K562 (cell line): ENCODE data around the gene ITPR1. TPM values are rescaled to one million over a fixed set of nuclear protein-coding genes. Genes with fewer than 3 reads are reported as not detected.

Source experiments
- BACH1 ChIP-seq: fragments of 200-800 bp; sonication (Bioruptor generic); IDR thresholded peaks from 2 replicates; pipeline ENCODE4 v1.6.1; 2016; ENCODE audit warnings: missing genetic modification characterization, missing compliant biosample characterization
- BCL6 ChIP-seq: fragments of 250-450 bp; sonication (Bioruptor Pico); IDR thresholded peaks from 2 replicates; pipeline ENCODE4 v1.4.0; 2020
- CBFA2T2 ChIP-seq: fragments of 450-650 bp; conservative IDR thresholded peaks from 2 replicates; pipeline ENCODE4 v1.6.1; 2017; ENCODE audit warnings: mild to moderate bottlenecking
- CBX1 ChIP-seq: sonication (generic); IDR thresholded peaks from 2 replicates; pipeline ENCODE4 v1.6.1; 2016; ENCODE audit warnings: antibody characterized with exemption, low read depth, mild to moderate bottlenecking
- DACH1 ChIP-seq: fragments of 450-650 bp; IDR thresholded peaks from 2 replicates; pipeline ENCODE4 v1.6.1; 2018; ENCODE audit not compliant: partially characterized antibody
- EZH2 ChIP-seq: IDR thresholded peaks from 2 replicates; pipeline ENCODE4 v1.6.1; 2012; ENCODE audit warnings: low read depth, mild to moderate bottlenecking, inconsistent platforms, low read length, borderline replicate concordance
- GATAD2B ChIP-seq: fragments of 450-650 bp; IDR thresholded peaks from 2 replicates; pipeline ENCODE4 v1.6.1; 2017; ENCODE audit warnings: mild to moderate bottlenecking, borderline replicate concordance
- GTF2F1 ChIP-seq: IDR thresholded peaks from 2 replicates; pipeline ENCODE4 v1.6.1; 2011; ENCODE audit warnings: low read depth, low read length, improper control_type of control experiment
- HMGN3 ChIP-seq: IDR thresholded peaks from 2 replicates; pipeline ENCODE4 v1.6.1; 2011; ENCODE audit warnings: borderline replicate concordance, low read depth, mild to moderate bottlenecking, mixed read lengths, low read length; ENCODE audit not compliant: insufficient read length; ENCODE audit errors: extremely low read depth
- HNRNPLL ChIP-seq: fragments of 200-400 bp; formaldehyde crosslinking; IDR thresholded peaks from 2 replicates; pipeline ENCODE4 v1.6.1; 2017; ENCODE audit warnings: low read length, low read depth, mild to moderate bottlenecking; ENCODE audit not compliant: poor library complexity, severe bottlenecking
- MCM7 ChIP-seq, 2 experiments: fragments of 450-650 bp; IDR thresholded peaks; 2 replicates each; pipeline ENCODE4 v1.6.1; 2016 to 2018
- NCOA2 ChIP-seq, 2 experiments: fragments of 450-650 bp; IDR thresholded peaks; 2 replicates each; pipeline ENCODE4 v1.6.1; 2018; ENCODE audit warnings: mild to moderate bottlenecking in 2 of 2, moderate library complexity in 1 of 2; ENCODE audit not compliant: partially characterized antibody in 2 of 2
- NR3C1 ChIP-seq: sonication (generic); formaldehyde crosslinking; IDR thresholded peaks from 2 replicates; pipeline ENCODE4 v1.8.1; 2022; ENCODE audit warnings: missing genetic modification reagents
- SMAD4 ChIP-seq: fragments of 250-450 bp; sonication (Bioruptor Pico); conservative IDR thresholded peaks from 2 replicates; pipeline ENCODE4 v1.8.0; 2021; ENCODE audit warnings: inconsistent platforms, mild to moderate bottlenecking, moderate library complexity
- SMARCA5 ChIP-seq: fragments of 450-650 bp; IDR thresholded peaks from 2 replicates; pipeline ENCODE4 v1.6.1; 2016
- SUPT5H ChIP-seq: fragments of 450-650 bp; IDR thresholded peaks from 2 replicates; pipeline ENCODE4 v1.6.1; 2016
- ZNF12 ChIP-seq: sonication (generic); formaldehyde crosslinking; IDR thresholded peaks from 2 replicates; pipeline ENCODE4 v1.4.0; 2020; ENCODE audit warnings: mild to moderate bottlenecking, missing genetic modification reagents
- ZNF124 ChIP-seq: sonication (generic); formaldehyde crosslinking; IDR thresholded peaks from 2 replicates; pipeline ENCODE4 v1.8.1; 2022; ENCODE audit warnings: missing genetic modification reagents
- ZNF134 ChIP-seq: fragments of 250-450 bp; sonication (Bioruptor Pico); conservative IDR thresholded peaks from 2 replicates; pipeline ENCODE4 v1.4.0; 2020
- ZNF79 ChIP-seq: fragments of 250-450 bp; sonication (Bioruptor Pico); IDR thresholded peaks from 2 replicates; pipeline ENCODE4 v1.4.0; 2020; ENCODE audit warnings: low read depth, mild to moderate bottlenecking, moderate library complexity
- polyA plus RNA-seq, 8 experiments: library from polyadenylated mRNA; depleted of rRNA in 4 of 8; stranded (reverse) in 5 of 8; unstranded in 3 of 8; fragments of >200 nt; fragmentation: Nextera tagmentation in 2 of 8; fragmentation: Illumina TruSeq in 1 of 8; extraction: Ambion mirVana in 2 of 8; extraction: Trizol in 1 of 8; gene quantifications; 2 replicates each; pipeline versions ENCODE4 v1.2.1 to v1.2.3, GENCODE V29; 2011 to 2014; ENCODE audit warnings: inconsistent platforms in 1 of 8, missing spikeins in 1 of 8
- total RNA-seq, 7 experiments: library from RNA; depleted of rRNA in 6 of 7; stranded (reverse); fragments of >200 nt in 6 of 7; fragmentation: Illumina TruSeq in 2 of 7; extraction: Trizol in 2 of 7; gene quantifications; 2 replicates each; pipeline versions ENCODE4 v1.2.1 to v1.2.3, GENCODE V29; 2011 to 2021; ENCODE audit warnings: low replicate concordance in 1 of 7
- TF ChIP-seq, protein P1 (sequence below): fragments of 450-650 bp; formaldehyde crosslinking; conservative IDR thresholded peaks from 2 replicates; pipeline ENCODE4 v1.4.0; 2022; ENCODE audit warnings: mild to moderate bottlenecking, missing genetic modification characterization
- TF ChIP-seq, protein P2 (sequence below): fragments of 450-650 bp; formaldehyde crosslinking; IDR thresholded peaks from 2 replicates; pipeline ENCODE4 v1.4.0; 2020; ENCODE audit warnings: mild to moderate bottlenecking, moderate library complexity
- TF ChIP-seq, protein P3 (sequence below): conservative IDR thresholded peaks from 2 replicates; pipeline ENCODE4 v1.6.1; 2011; ENCODE audit warnings: low read depth, mild to moderate bottlenecking, low read length; ENCODE audit not compliant: control insufficient read depth
- TF ChIP-seq, protein P4 (sequence below): sonication (generic); formaldehyde crosslinking; IDR thresholded peaks from 2 replicates; pipeline ENCODE4 v1.8.1; 2022; ENCODE audit warnings: missing genetic modification reagents

The ITPR1 gene
- total and polyA plus RNA-seq, 9 of the 15 experiments (the other 6 are each of a cell fraction or from before 2014, with no cell fraction given) = 22.4 to 40.0 (median 27.4) TPM

DNA sequence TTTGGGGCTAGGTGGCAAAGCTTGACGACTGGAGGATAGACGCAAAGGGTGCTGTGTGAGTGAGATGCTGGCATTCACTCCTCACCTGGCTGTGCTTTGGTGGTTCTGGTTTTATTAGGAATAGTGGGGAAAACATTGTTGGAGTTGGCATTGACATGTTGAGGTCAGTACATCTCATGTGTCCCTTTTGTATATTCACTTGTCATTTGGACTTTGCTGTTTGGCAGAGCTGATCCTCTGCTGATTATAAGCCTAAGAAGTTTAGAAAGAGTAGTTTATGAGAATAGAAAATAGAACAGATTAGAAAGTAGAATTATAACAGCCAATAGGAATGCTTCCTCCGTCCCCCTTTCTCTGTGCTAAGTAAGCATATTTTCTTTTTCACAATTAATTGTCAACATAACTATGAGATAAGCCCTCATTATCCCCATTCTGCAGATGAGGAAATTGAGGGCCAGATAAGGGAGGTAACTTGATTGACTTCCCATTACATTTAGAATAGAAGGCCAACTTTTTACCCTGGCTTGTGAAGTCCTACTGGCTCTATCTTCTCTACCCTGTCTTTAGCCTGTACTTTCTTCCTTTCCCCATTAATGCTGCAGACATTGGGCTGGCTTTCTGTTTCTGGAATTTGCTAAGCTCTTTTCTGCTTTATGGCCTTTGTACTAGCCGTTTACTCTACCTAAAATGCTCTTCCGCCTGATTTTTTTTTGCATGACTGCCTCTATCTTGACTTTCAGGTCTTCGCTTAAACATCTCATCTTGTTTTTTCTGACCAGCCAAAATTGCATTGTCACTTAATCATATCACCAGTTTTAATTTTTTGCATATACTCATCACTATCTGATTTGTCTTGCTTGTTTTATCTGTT is 12.8 kb downstream of the ITPR1 start (continued):
- TF ChIP-seq, protein P1, sequence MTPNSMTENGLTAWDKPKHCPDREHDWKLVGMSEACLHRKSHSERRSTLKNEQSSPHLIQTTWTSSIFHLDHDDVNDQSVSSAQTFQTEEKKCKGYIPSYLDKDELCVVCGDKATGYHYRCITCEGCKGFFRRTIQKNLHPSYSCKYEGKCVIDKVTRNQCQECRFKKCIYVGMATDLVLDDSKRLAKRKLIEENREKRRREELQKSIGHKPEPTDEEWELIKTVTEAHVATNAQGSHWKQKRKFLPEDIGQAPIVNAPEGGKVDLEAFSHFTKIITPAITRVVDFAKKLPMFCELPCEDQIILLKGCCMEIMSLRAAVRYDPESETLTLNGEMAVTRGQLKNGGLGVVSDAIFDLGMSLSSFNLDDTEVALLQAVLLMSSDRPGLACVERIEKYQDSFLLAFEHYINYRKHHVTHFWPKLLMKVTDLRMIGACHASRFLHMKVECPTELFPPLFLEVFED = no peak
- TF ChIP-seq, protein P2, sequence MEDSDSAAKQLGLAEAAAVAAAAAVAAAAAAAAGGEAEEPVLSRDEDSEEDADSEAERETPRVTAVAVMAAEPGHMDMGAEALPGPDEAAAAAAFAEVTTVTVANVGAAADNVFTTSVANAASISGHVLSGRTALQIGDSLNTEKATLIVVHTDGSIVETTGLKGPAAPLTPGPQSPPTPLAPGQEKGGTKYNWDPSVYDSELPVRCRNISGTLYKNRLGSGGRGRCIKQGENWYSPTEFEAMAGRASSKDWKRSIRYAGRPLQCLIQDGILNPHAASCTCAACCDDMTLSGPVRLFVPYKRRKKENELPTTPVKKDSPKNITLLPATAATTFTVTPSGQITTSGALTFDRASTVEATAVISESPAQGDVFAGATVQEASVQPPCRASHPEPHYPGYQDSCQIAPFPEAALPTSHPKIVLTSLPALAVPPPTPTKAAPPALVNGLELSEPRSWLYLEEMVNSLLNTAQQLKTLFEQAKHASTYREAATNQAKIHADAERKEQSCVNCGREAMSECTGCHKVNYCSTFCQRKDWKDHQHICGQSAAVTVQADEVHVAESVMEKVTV = no peak
- peak; percentile 83; the same call in 1 of the 2 replicates for TF ChIP-seq CBX1
- no peak for TF ChIP-seq NR3C1 (CRISPR knock-in tag)
- TF ChIP-seq GTF2F1 = no peak
- TF ChIP-seq, protein P3, sequence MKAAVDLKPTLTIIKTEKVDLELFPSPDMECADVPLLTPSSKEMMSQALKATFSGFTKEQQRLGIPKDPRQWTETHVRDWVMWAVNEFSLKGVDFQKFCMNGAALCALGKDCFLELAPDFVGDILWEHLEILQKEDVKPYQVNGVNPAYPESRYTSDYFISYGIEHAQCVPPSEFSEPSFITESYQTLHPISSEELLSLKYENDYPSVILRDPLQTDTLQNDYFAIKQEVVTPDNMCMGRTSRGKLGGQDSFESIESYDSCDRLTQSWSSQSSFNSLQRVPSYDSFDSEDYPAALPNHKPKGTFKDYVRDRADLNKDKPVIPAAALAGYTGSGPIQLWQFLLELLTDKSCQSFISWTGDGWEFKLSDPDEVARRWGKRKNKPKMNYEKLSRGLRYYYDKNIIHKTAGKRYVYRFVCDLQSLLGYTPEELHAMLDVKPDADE = no peak
- no peak for TF ChIP-seq MCM7 (IDR thresholded peaks at IDR 0.05)
- no peak for TF ChIP-seq EZH2
- 0 out of 2 replicates have a peak, but pooled peaks have one; percentile 71 for TF ChIP-seq SMAD4
- TF ChIP-seq BCL6 (CRISPR knock-in tag) = no peak
- TF ChIP-seq, protein P4, sequence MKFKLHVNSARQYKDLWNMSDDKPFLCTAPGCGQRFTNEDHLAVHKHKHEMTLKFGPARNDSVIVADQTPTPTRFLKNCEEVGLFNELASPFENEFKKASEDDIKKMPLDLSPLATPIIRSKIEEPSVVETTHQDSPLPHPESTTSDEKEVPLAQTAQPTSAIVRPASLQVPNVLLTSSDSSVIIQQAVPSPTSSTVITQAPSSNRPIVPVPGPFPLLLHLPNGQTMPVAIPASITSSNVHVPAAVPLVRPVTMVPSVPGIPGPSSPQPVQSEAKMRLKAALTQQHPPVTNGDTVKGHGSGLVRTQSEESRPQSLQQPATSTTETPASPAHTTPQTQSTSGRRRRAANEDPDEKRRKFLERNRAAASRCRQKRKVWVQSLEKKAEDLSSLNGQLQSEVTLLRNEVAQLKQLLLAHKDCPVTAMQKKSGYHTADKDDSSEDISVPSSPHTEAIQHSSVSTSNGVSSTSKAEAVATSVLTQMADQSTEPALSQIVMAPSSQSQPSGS (CRISPR knock-in tag) = no peak
- 0 out of 2 replicates have a peak, but pooled peaks have one; percentile 9 for TF ChIP-seq ZNF134 (CRISPR knock-in tag)
- TF ChIP-seq NCOA2 (IDR thresholded peaks at IDR 0.05; ENCODE audit: partially characterized antibody in 2 of 2) = no peak
- TF ChIP-seq ZNF79 (CRISPR knock-in tag) = peak; percentile 7; the same call in 1 of the 2 replicates
- no peak for TF ChIP-seq CBFA2T2
- no peak for TF ChIP-seq SUPT5H
- TF ChIP-seq HMGN3 = no peak
- TF ChIP-seq DACH1 = no peak
- TF ChIP-seq ZNF12 (CRISPR knock-in tag) = no peak
- TF ChIP-seq GATAD2B = no peak
- peak; percentile 89; the same call in 1 of the 2 replicates for TF ChIP-seq SMARCA5
- TF ChIP-seq BACH1 (tag) = 0 out of 2 replicates have a peak, but pooled peaks have one; percentile 16
- TF ChIP-seq ZNF124 = no peak
- no peak for TF ChIP-seq HNRNPLL
